ENCODE measurements around the gene UPF1.

UPF1 gene

GRCh38 chr19:18871543-18871942 lies 39.8 kb downstream of the UPF1 start:
- H3K4me3 ChIP-seq (ENCODE audit: low read depth, low read length): no peak overlapping the region
- no peaks in the 10 kb centered on the region for H3K27me3 ChIP-seq (ENCODE audit: control insufficient read depth, insufficient read depth, low read length)
- peaks cover 14% of the 10 kb centered on the region for H3K36me3 ChIP-seq (ENCODE audit: control insufficient read depth, insufficient read depth, low read length)
- H3K4me1 ChIP-seq (ENCODE audit: control insufficient read depth, insufficient read depth, low read length): no peaks in the 10 kb centered on the region
- no peak overlapping the region for H3K9ac ChIP-seq (ENCODE audit: low read depth, low read length)
- no peaks in the 10 kb centered on the region for H3K9me3 ChIP-seq (ENCODE audit: control insufficient read depth, insufficient read depth, low read length)

GRCh38 chr19:18875726-18876125 lies 44.0 kb downstream of the UPF1 start:
- no peaks in the 10 kb centered on the region for H3K27me3 ChIP-seq (ENCODE audit: control insufficient read depth, insufficient read depth, low read length)
- H3K36me3 ChIP-seq (ENCODE audit: control insufficient read depth, insufficient read depth, low read length): peaks cover 16% of the 10 kb centered on the region
- no peak overlapping the region for H3K9ac ChIP-seq (ENCODE audit: low read depth, low read length)
- H3K4me3 ChIP-seq (ENCODE audit: low read depth, low read length): no peak overlapping the region
- H3K9me3 ChIP-seq (ENCODE audit: control insufficient read depth, insufficient read depth, low read length): no peaks in the 10 kb centered on the region
- H3K4me1 ChIP-seq (ENCODE audit: control insufficient read depth, insufficient read depth, low read length): no peaks in the 10 kb centered on the region

GRCh38 chr19:18876865-18877264 lies 45.1 kb downstream of the UPF1 start:
- H3K27me3 ChIP-seq (ENCODE audit: control insufficient read depth, insufficient read depth, low read length): no peaks in the 10 kb centered on the region
- H3K4me1 ChIP-seq (ENCODE audit: control insufficient read depth, insufficient read depth, low read length): no peaks in the 10 kb centered on the region
- no peaks in the 10 kb centered on the region for H3K9me3 ChIP-seq (ENCODE audit: control insufficient read depth, insufficient read depth, low read length)
- peaks cover 20% of the 10 kb centered on the region for H3K36me3 ChIP-seq (ENCODE audit: control insufficient read depth, insufficient read depth, low read length)
- H3K4me3 ChIP-seq (ENCODE audit: low read depth, low read length): no peak overlapping the region
- H3K9ac ChIP-seq (ENCODE audit: low read depth, low read length): no peak overlapping the region

- Histone ChIP-seq H3K27me3 (ENCODE audit: control insufficient read depth, insufficient read depth, low read length) (no peaks in the 10 kb centered on the region), H3K36me3 (ENCODE audit: control insufficient read depth, insufficient read depth, low read length) (peaks cover 20% of the 10 kb centered on the region)
Observed at GRCh38 chr19:18878058-18878797, 46.5 kb downstream of the UPF1 start.

GRCh38 chr19:18878858-18879578 lies 47.3 kb downstream of the UPF1 start:
- no peak overlapping the region for H3K9ac ChIP-seq (ENCODE audit: low read depth, low read length)

More at GRCh38 chr19:18878058-18878797, 46.5 kb downstream of the UPF1 start:
- Histone ChIP-seq H3K4me3 (ENCODE audit: low read depth, low read length) (no peak overlapping the region), H3K9me3 (ENCODE audit: control insufficient read depth, insufficient read depth, low read length) (no peaks in the 10 kb centered on the region), H3K9ac (ENCODE audit: low read depth, low read length) (no peak overlapping the region), H3K4me1 (ENCODE audit: control insufficient read depth, insufficient read depth, low read length) (no peaks in the 10 kb centered on the region)

GRCh38 chr19:18879579-18880373 lies 48.0 kb downstream of the UPF1 start:
- Histone ChIP-seq H3K4me3 (ENCODE audit: low read depth, low read length) (no peak overlapping the region), H3K9me3 (ENCODE audit: control insufficient read depth, insufficient read depth, low read length) (no peaks in the 10 kb centered on the region)

More at GRCh38 chr19:18878858-18879578, 47.3 kb downstream of the UPF1 start:
- Histone ChIP-seq H3K4me1 (ENCODE audit: control insufficient read depth, insufficient read depth, low read length) (no peaks in the 10 kb centered on the region), H3K27me3 (ENCODE audit: control insufficient read depth, insufficient read depth, low read length) (no peaks in the 10 kb centered on the region), H3K4me3 (ENCODE audit: low read depth, low read length) (no peak overlapping the region), H3K9me3 (ENCODE audit: control insufficient read depth, insufficient read depth, low read length) (no peaks in the 10 kb centered on the region), H3K36me3 (ENCODE audit: control insufficient read depth, insufficient read depth, low read length) (peaks cover 28% of the 10 kb centered on the region)

GRCh38 chr19:18881491-18881890 lies 49.7 kb downstream of the UPF1 start:
- Histone ChIP-seq H3K36me3 (ENCODE audit: control insufficient read depth, insufficient read depth, low read length) (peaks cover 31% of the 10 kb centered on the region), H3K27me3 (ENCODE audit: control insufficient read depth, insufficient read depth, low read length) (no peaks in the 10 kb centered on the region), H3K9ac (ENCODE audit: low read depth, low read length) (no peak overlapping the region), H3K4me1 (ENCODE audit: control insufficient read depth, insufficient read depth, low read length) (no peaks in the 10 kb centered on the region), H3K9me3 (ENCODE audit: control insufficient read depth, insufficient read depth, low read length) (no peaks in the 10 kb centered on the region), H3K4me3 (ENCODE audit: low read depth, low read length) (no peak overlapping the region)

More at GRCh38 chr19:18879579-18880373, 48.0 kb downstream of the UPF1 start:
- Histone ChIP-seq H3K9ac (ENCODE audit: low read depth, low read length) (no peak overlapping the region), H3K4me1 (ENCODE audit: control insufficient read depth, insufficient read depth, low read length) (no peaks in the 10 kb centered on the region), H3K36me3 (ENCODE audit: control insufficient read depth, insufficient read depth, low read length) (peaks cover 29% of the 10 kb centered on the region), H3K27me3 (ENCODE audit: control insufficient read depth, insufficient read depth, low read length) (no peaks in the 10 kb centered on the region)

- no peaks in the 10 kb centered on the region for H3K4me1 ChIP-seq (ENCODE audit: control insufficient read depth, insufficient read depth, low read length)
- H3K9me3 ChIP-seq (ENCODE audit: control insufficient read depth, insufficient read depth, low read length): no peaks in the 10 kb centered on the region
- no peak overlapping the region for H3K4me3 ChIP-seq (ENCODE audit: low read depth, low read length)
- H3K9ac ChIP-seq (ENCODE audit: low read depth, low read length): no peak overlapping the region
- H3K36me3 ChIP-seq (ENCODE audit: control insufficient read depth, insufficient read depth, low read length): peaks cover 21% of the 10 kb centered on the region
- no peaks in the 10 kb centered on the region for H3K27me3 ChIP-seq (ENCODE audit: control insufficient read depth, insufficient read depth, low read length)
Observed at GRCh38 chr19:18883526-18884304, 52.0 kb downstream of the UPF1 start.

GRCh38 chr19:18886972-18887371 lies 55.2 kb downstream of the UPF1 start:
- Histone ChIP-seq H3K36me3 (ENCODE audit: control insufficient read depth, insufficient read depth, low read length) (peaks cover 12% of the 10 kb centered on the region), H3K4me1 (ENCODE audit: control insufficient read depth, insufficient read depth, low read length) (no peaks in the 10 kb centered on the region), H3K9ac (ENCODE audit: low read depth, low read length) (no peak overlapping the region), H3K9me3 (ENCODE audit: control insufficient read depth, insufficient read depth, low read length) (no peaks in the 10 kb centered on the region), H3K27me3 (ENCODE audit: control insufficient read depth, insufficient read depth, low read length) (no peaks in the 10 kb centered on the region), H3K4me3 (ENCODE audit: low read depth, low read length) (no peak overlapping the region)

- Histone ChIP-seq H3K9ac (ENCODE audit: low read depth, low read length) (no peak overlapping the region), H3K4me1 (ENCODE audit: control insufficient read depth, insufficient read depth, low read length) (no peaks in the 10 kb centered on the region), H3K9me3 (ENCODE audit: control insufficient read depth, insufficient read depth, low read length) (no peaks in the 10 kb centered on the region), H3K36me3 (ENCODE audit: control insufficient read depth, insufficient read depth, low read length) (peaks cover 3% of the 10 kb centered on the region), H3K27me3 (ENCODE audit: control insufficient read depth, insufficient read depth, low read length) (no peaks in the 10 kb centered on the region), H3K4me3 (ENCODE audit: low read depth, low read length) (no peak overlapping the region)
Observed at GRCh38 chr19:18889949-18890745, 58.4 kb downstream of the UPF1 start.
